Uterus (tissue), 4 donors: ENCODE measurements around the gene ZBTB17. TPM values are rescaled to one million over a fixed set of nuclear protein-coding genes. Genes with fewer than 3 reads are reported as not detected.
"Not testable (repeated sequence)": the region's sequence is repeated elsewhere in the genome, so short reads cannot be mapped to it uniquely, and the experiment has no call there.

Experiments
- DNase-seq, 2 donors: peaks; one replicate each; pipeline ENCODE4 v3.0.0-alpha.2; 2019 to 2020
- H3K27ac ChIP-seq, 2 donors: fragments of 200-600 bp; sonication (generic); 1 replicate in 1 of 2; 2 replicates in 1 of 2; pipeline ENCODE4 v1.5.1; 2016 to 2018
- H3K27me3 ChIP-seq, 2 donors: fragments of 200-600 bp; sonication (generic); one replicate each; pipeline ENCODE4 v1.5.1; 2018 to 2019; ENCODE audit warnings: control low read depth in 1 of 2
- H3K36me3 ChIP-seq, 2 donors: fragments of 200-600 bp; sonication (generic); one replicate each; pipeline ENCODE4 v1.5.1; 2019; ENCODE audit warnings: control low read depth in 1 of 2
- H3K4me1 ChIP-seq, 2 donors: fragments of 200-600 bp; sonication (generic); one replicate each; pipeline ENCODE4 v1.5.1; 2018 to 2019; ENCODE audit warnings: control low read depth in 1 of 2
- H3K4me3 ChIP-seq, 2 donors: fragments of 200-600 bp; sonication (generic); 1 replicate in 1 of 2; 2 replicates in 1 of 2; pipeline ENCODE4 v1.5.1; 2018 to 2019; ENCODE audit warnings: mild to moderate bottlenecking in 1 of 2
- H3K9me3 ChIP-seq, 2 donors: fragments of 200-600 bp; sonication (generic); one replicate each; pipeline ENCODE4 v1.5.1; 2019; ENCODE audit warnings: control low read depth in 1 of 2
- POLR2A ChIP-seq, 2 donors: fragments of 450-650 bp; IDR thresholded peaks; one replicate each; pipeline ENCODE4 v1.6.1; 2016; ENCODE audit warnings: antibody characterized with exemption in 2 of 2, mild to moderate bottlenecking in 1 of 2, moderate library complexity in 1 of 2
- intact Hi-C: fragments of 100-400 bp; cut with DNase I; formaldehyde crosslinking; loops from one replicate; pipeline ENCODE4 v1.15.1; 2023; ENCODE audit warnings: low total_unique reads
- total RNA-seq, 4 donors: library from RNA; depleted of rRNA in 3 of 4; stranded (reverse); fragments of >200 nt in 3 of 4; gene quantifications; one replicate each; pipeline versions ENCODE4 v1.1.0 to v1.2.4, GENCODE V29; 2014 to 2023
- TF ChIP-seq, protein P1 (sequence below), 4 experiments: fragments of 200-600 bp in 2 of 4; fragments of 450-650 bp in 2 of 4; sonication (generic) in 2 of 4; IDR thresholded peaks; one replicate each; pipeline ENCODE4 v1.5.1; 2016 to 2019; ENCODE audit warnings: antibody characterized with exemption in 4 of 4, mild to moderate bottlenecking in 2 of 4, moderate library complexity in 1 of 4
- donor health status: DM: yes; HTN: yes; CAD: no.

The ZBTB17 gene
- total RNA-seq, 4 donors from 2014 or later: 21.3 to 120 (median 70.0) TPM

DNA sequence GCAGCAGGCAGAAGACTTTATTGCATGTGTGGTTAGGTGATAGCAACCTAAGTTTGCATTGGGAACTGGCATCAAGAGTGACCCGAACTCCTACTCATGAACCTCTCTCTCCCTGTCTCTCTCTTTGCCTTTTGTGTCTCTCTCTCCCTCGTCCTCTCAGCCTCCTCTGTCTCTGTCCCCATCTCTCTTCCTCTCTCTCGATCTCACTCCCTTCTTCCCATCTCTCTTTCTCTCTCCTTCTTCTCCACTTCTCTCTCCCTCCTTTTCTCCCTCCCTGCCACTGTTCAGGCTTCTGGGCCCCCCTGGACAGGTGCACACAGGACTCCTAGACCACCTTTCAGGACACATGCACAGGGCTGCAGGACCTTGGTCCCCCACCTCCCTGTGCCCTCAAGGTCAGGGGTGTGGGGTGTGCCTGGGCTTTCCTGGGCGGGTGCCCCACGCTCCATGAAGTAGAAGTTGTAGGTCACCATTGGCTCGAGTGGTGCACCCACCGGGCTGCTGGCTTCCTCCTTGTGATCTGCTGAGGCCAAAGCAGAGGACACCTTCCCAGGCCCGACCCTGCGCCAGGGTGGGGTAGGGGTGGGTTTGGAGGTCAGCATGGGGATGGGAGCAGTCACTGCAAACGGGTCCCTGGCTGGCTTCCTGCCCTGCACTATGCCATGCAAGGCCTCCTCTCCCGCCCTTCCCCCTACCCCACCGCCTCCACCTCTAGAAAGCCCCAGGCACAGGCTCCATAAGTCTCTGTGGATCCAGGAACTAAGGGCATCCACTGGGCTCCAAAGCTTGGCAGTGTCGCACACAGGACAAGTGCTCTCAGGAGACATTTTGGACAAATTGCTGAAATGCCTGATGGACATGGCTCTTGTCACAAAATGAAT lies 13.2 kb upstream of the ZBTB17 start:
- no peaks in the 10 kb centered on the region for H3K27me3 ChIP-seq
- no peak for DNase-seq
- no peak overlapping the region for H3K4me3 ChIP-seq
- no peaks in the 10 kb centered on the region for H3K9me3 ChIP-seq
- H3K4me1 ChIP-seq: no peaks in the 10 kb centered on the region
- no peaks in the 10 kb centered on the region for H3K36me3 ChIP-seq
- TF ChIP-seq POLR2A (IDR thresholded peaks at IDR 0.05): no peak
- TF ChIP-seq, protein P1, sequence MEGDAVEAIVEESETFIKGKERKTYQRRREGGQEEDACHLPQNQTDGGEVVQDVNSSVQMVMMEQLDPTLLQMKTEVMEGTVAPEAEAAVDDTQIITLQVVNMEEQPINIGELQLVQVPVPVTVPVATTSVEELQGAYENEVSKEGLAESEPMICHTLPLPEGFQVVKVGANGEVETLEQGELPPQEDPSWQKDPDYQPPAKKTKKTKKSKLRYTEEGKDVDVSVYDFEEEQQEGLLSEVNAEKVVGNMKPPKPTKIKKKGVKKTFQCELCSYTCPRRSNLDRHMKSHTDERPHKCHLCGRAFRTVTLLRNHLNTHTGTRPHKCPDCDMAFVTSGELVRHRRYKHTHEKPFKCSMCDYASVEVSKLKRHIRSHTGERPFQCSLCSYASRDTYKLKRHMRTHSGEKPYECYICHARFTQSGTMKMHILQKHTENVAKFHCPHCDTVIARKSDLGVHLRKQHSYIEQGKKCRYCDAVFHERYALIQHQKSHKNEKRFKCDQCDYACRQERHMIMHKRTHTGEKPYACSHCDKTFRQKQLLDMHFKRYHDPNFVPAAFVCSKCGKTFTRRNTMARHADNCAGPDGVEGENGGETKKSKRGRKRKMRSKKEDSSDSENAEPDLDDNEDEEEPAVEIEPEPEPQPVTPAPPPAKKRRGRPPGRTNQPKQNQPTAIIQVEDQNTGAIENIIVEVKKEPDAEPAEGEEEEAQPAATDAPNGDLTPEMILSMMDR (IDR thresholded peaks at IDR 0.05): no peak
- intact Hi-C loops: no loop called here
- H3K27ac ChIP-seq: no peak overlapping the region

GRCh38 chr1:15985611-15986297 lies 9.9 kb upstream of the ZBTB17 start:
- no peak overlapping the region for H3K27ac ChIP-seq
- no peaks in the 10 kb centered on the region for H3K9me3 ChIP-seq
- H3K4me3 ChIP-seq: no peak overlapping the region
- H3K4me1 ChIP-seq: no peaks in the 10 kb centered on the region
- H3K36me3 ChIP-seq: no peaks in the 10 kb centered on the region
- intact Hi-C loops: no loop called here
- DNase-seq: no peak
- no peak for TF ChIP-seq POLR2A (IDR thresholded peaks at IDR 0.05)
- TF ChIP-seq, protein P1 (IDR thresholded peaks at IDR 0.05): no peak
- no peaks in the 10 kb centered on the region for H3K27me3 ChIP-seq

- H3K4me1 ChIP-seq: no peaks in the 10 kb centered on the region
- intact Hi-C loops: no loop called here
- H3K9me3 ChIP-seq: no peaks in the 10 kb centered on the region
- DNase-seq: no peak
- TF ChIP-seq, protein P1 (IDR thresholded peaks at IDR 0.05): no peak
- no peak for TF ChIP-seq POLR2A (IDR thresholded peaks at IDR 0.05)
- no peaks in the 10 kb centered on the region for H3K36me3 ChIP-seq
- no peaks in the 10 kb centered on the region for H3K27me3 ChIP-seq
- H3K4me3 ChIP-seq: no peak overlapping the region
- no peak overlapping the region for H3K27ac ChIP-seq
These were observed 7.4 kb upstream of the ZBTB17 start for GRCh38 chr1:15983275-15983674.

DNA sequence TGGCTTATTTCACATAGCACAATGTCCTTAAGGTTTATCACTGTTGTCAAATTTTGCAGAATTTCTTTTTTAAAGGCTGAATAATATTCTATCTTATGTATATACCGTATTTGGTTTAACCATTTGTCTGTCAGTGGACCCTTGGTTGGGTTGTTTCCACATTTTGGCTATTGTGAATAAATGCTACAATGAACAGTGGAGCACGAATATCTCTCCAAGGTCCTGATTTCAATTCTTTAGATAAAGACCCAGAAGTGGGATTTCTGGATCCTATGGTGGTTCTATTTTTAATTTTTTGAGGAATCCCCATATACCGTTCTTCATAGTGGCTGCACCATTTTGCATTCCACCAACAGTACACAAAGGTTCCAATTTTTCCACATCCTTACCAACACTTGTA lies 5.8 kb upstream of the ZBTB17 start:
- no peak for TF ChIP-seq POLR2A (IDR thresholded peaks at IDR 0.05)
- DNase-seq: no peak
- no peak overlapping the region for H3K4me3 ChIP-seq
- H3K4me1 ChIP-seq: no peaks in the 10 kb centered on the region
- no peaks in the 10 kb centered on the region for H3K9me3 ChIP-seq
- intact Hi-C loops: no loop called here
- H3K27me3 ChIP-seq: no peaks in the 10 kb centered on the region
- H3K36me3 ChIP-seq: no peaks in the 10 kb centered on the region
- no peak overlapping the region for H3K27ac ChIP-seq

DNA sequence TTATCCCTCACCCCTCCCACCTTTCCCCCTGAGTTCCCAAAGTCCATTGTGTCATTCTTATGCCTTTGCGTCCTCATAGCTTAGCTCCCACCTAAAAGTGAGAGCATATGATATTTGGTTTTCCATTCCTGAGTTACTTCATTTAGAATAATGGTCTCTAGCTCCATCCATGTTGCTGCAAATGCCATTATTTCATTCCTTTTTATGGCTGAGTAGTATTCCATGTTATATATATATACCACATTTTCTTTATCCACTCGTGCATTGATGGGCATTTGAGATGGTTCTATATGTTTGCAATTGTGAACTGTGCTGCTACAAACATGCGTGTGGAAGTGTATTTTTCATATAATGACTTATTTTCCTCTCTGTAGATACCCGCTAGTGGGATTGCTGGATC lies 2.0 kb upstream of the ZBTB17 start:
- DNase-seq, H3K4me3 ChIP-seq, intact Hi-C loops, H3K9me3 ChIP-seq, H3K27ac ChIP-seq, H3K27me3 ChIP-seq, H3K36me3 ChIP-seq: not testable (repeated sequence)
- peaks cover 8 to 11% of the 10 kb centered on the region in 2 donors for H3K4me1 ChIP-seq

- TF ChIP-seq, protein P1 (IDR thresholded peaks at IDR 0.05): no peak
- Histone ChIP-seq H3K9me3 (no peaks in the 10 kb centered on the region), H3K4me1 (peaks cover 8 to 11% of the 10 kb centered on the region in 2 donors), H3K4me3 (peak overlapping the region; percentile 89 to 93), H3K36me3 (no peaks in the 10 kb centered on the region), H3K27ac (peak overlapping the region; percentile 76 to 77), H3K27me3 (no peaks in the 10 kb centered on the region)
- DNase-seq: no peak
- intact Hi-C loops: no loop called here
These were observed 520 bp downstream of the ZBTB17 start for GRCh38 chr1:15975358-15975804.
